HL-60 (cell line): ENCODE measurements around the gene RERG.

ENCODE experiments used
- CTCF ChIP-seq: IDR thresholded peaks from one replicate; pipeline ENCODE4 v1.5.1; 2011; ENCODE audit warnings: low read length, control low read depth, inconsistent platforms; ENCODE audit not compliant: insufficient read depth
- POLR2AphosphoS5 ChIP-seq: IDR thresholded peaks from 2 replicates; pipeline ENCODE4 v1.6.1; 2012; ENCODE audit warnings: low read depth

GRCh38 chr12:15268927-15269552, 47.8 kb upstream of the RERG start:
- TF ChIP-seq CTCF: peak; percentile 45
- TF ChIP-seq POLR2AphosphoS5: no peak
